HL-60 (cell line): Measurements from ENCODE around the gene KIF26B.

Experiments used
- GABPA ChIP-seq: IDR thresholded peaks from 2 replicates; pipeline ENCODE4 v1.6.1; 2012; ENCODE audit warnings: low read depth
- POLR2AphosphoS5 ChIP-seq: IDR thresholded peaks from 2 replicates; pipeline ENCODE4 v1.6.1; 2012; ENCODE audit warnings: low read depth
- REST ChIP-seq: IDR thresholded peaks from 2 replicates; pipeline ENCODE4 v1.6.1; 2012; ENCODE audit warnings: low read depth; ENCODE audit not compliant: insufficient replicate concordance
- SPI1 ChIP-seq: IDR thresholded peaks from 2 replicates; pipeline ENCODE4 v1.6.1; 2012; ENCODE audit warnings: low read depth, mild to moderate bottlenecking, borderline replicate concordance
- TF ChIP-seq, protein P1 (sequence below): IDR thresholded peaks from one replicate; pipeline ENCODE4 v1.5.1; 2011; ENCODE audit warnings: low read length, control low read depth, inconsistent platforms; ENCODE audit not compliant: insufficient read depth

DNA sequence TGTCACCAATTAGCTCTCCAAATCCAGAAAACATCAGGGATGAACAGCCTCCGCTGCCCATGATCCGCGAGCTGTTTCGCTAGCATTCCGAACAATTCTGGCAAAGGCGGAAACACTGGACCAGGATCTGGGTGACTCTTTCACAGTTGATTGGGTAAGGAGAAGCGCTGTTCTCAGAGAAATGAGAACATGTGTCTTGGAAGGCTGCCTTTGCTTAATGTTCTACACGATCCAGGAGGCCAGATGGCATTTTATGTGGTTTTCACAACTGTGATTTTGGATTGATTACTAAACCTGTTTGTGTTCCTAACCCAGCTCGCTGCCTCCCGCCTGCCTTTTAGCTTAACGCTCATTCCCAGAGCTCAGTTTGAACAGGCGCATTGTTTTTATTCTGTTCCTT, 144.0 kb downstream of the KIF26B start:
- no peak for TF ChIP-seq POLR2AphosphoS5
- TF ChIP-seq, protein P1, sequence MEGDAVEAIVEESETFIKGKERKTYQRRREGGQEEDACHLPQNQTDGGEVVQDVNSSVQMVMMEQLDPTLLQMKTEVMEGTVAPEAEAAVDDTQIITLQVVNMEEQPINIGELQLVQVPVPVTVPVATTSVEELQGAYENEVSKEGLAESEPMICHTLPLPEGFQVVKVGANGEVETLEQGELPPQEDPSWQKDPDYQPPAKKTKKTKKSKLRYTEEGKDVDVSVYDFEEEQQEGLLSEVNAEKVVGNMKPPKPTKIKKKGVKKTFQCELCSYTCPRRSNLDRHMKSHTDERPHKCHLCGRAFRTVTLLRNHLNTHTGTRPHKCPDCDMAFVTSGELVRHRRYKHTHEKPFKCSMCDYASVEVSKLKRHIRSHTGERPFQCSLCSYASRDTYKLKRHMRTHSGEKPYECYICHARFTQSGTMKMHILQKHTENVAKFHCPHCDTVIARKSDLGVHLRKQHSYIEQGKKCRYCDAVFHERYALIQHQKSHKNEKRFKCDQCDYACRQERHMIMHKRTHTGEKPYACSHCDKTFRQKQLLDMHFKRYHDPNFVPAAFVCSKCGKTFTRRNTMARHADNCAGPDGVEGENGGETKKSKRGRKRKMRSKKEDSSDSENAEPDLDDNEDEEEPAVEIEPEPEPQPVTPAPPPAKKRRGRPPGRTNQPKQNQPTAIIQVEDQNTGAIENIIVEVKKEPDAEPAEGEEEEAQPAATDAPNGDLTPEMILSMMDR: no peak
- no peak for TF ChIP-seq GABPA
- TF ChIP-seq REST: no peak
- TF ChIP-seq SPI1: no peak
